Measurements from ENCODE around the gene SLC37A2.

DNA sequence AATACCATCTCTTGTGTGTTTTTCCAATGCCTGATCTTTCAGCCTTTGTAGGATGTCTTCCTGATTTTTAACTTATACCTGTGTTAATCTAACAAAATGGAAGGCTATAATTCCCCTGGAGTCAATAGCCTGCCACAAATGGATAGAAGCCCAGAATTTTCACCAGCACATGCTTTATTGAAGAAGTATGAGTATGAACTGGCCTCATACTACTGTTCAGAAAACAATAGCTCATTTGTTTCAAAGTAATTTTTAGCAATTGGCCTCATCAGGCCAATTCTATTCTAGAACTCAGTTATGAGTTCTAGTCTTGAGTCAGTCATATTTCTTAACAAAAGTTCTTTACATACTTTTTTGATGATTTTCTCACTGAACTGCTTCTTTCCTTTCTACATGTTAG is 40.6 kb upstream of the SLC37A2 start:
- TF ChIP-seq, protein P1, sequence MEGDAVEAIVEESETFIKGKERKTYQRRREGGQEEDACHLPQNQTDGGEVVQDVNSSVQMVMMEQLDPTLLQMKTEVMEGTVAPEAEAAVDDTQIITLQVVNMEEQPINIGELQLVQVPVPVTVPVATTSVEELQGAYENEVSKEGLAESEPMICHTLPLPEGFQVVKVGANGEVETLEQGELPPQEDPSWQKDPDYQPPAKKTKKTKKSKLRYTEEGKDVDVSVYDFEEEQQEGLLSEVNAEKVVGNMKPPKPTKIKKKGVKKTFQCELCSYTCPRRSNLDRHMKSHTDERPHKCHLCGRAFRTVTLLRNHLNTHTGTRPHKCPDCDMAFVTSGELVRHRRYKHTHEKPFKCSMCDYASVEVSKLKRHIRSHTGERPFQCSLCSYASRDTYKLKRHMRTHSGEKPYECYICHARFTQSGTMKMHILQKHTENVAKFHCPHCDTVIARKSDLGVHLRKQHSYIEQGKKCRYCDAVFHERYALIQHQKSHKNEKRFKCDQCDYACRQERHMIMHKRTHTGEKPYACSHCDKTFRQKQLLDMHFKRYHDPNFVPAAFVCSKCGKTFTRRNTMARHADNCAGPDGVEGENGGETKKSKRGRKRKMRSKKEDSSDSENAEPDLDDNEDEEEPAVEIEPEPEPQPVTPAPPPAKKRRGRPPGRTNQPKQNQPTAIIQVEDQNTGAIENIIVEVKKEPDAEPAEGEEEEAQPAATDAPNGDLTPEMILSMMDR (conservative IDR thresholded peaks at IDR 0.05; ENCODE audit: low read depth, low read length), result no peak
- TF ChIP-seq, protein P2, sequence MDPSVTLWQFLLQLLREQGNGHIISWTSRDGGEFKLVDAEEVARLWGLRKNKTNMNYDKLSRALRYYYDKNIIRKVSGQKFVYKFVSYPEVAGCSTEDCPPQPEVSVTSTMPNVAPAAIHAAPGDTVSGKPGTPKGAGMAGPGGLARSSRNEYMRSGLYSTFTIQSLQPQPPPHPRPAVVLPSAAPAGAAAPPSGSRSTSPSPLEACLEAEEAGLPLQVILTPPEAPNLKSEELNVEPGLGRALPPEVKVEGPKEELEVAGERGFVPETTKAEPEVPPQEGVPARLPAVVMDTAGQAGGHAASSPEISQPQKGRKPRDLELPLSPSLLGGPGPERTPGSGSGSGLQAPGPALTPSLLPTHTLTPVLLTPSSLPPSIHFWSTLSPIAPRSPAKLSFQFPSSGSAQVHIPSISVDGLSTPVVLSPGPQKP (IDR thresholded peaks at IDR 0.05; ENCODE audit: borderline replicate concordance, low read depth, low read length), result no peak
- TF ChIP-seq MAFK (IDR thresholded peaks at IDR 0.05; ENCODE audit: low read depth, low read length) (no peak), MXI1 (IDR thresholded peaks at IDR 0.05; ENCODE audit: borderline replicate concordance, low read depth, low read length) (no peak), MAZ (IDR thresholded peaks at IDR 0.05; ENCODE audit: borderline replicate concordance, low read depth, low read length) (no peak), POLR2A (IDR thresholded peaks at IDR 0.05; ENCODE audit: low read depth, low read length) (no peak), FOS (IDR thresholded peaks at IDR 0.05; ENCODE audit: low read depth, low read length) (no peak), SMC3 (IDR thresholded peaks at IDR 0.05; ENCODE audit: low read depth, low read length) (no peak), RAD21 (IDR thresholded peaks at IDR 0.05; ENCODE audit: low read length) (no peak), CEBPB (IDR thresholded peaks at IDR 0.05; ENCODE audit: low read depth, low read length) (no peak), CHD1 (IDR thresholded peaks at IDR 0.05; ENCODE audit: low read depth, low read length) (no peak), RCOR1 (IDR thresholded peaks at IDR 0.05; ENCODE audit: insufficient replicate concordance, low read length) (no peak), BHLHE40 (IDR thresholded peaks at IDR 0.05; ENCODE audit: low read depth, low read length) (no peak)
- TF ChIP-seq, protein P3, sequence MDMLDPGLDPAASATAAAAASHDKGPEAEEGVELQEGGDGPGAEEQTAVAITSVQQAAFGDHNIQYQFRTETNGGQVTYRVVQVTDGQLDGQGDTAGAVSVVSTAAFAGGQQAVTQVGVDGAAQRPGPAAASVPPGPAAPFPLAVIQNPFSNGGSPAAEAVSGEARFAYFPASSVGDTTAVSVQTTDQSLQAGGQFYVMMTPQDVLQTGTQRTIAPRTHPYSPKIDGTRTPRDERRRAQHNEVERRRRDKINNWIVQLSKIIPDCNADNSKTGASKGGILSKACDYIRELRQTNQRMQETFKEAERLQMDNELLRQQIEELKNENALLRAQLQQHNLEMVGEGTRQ (IDR thresholded peaks at IDR 0.05; ENCODE audit: low read depth, low read length), result no peak

Measured in IMR-90 (cell line).